OCI-LY3 (cell line): Measurements from ENCODE around the gene GAGE10.

Source experiments
- H2AFZ ChIP-seq: fragments of 200-600, 300-600 bp; shearing (Covaris generic); 2 replicates; pipeline ENCODE4 v1.6.0; 2014; ENCODE audit warnings: antibody characterized with exemption, low read depth, low read length
- H3K27ac ChIP-seq: fragments of 200-600, 300-600 bp; sonication (generic); 2 replicates; pipeline ENCODE4 v1.5.1; 2014; ENCODE audit warnings: mild to moderate bottlenecking, low read length, moderate library complexity, mixed read lengths
- H3K27me3 ChIP-seq: fragments of 200-600, 300-600 bp; sonication (generic); 2 replicates; pipeline ENCODE4 v1.6.1; 2014; ENCODE audit warnings: low read depth, low read length, mixed read lengths
- H3K36me3 ChIP-seq: fragments of 200-600, 300-600 bp; sonication (generic); replicated peaks from 2 replicates; pipeline ENCODE3; 2014; ENCODE audit warnings: low read depth, low read length, mixed read lengths
- H3K4me1 ChIP-seq: fragments of 300-600, 200-600 bp; sonication (generic); 2 replicates; pipeline ENCODE4 v1.6.1; 2014; ENCODE audit warnings: low read length, mixed read lengths
- H3K4me2 ChIP-seq: fragments of 200-600, 300-600 bp; sonication (generic); 2 replicates; pipeline ENCODE4 v1.6.1; 2014; ENCODE audit warnings: low read length, mixed read lengths
- H3K4me3 ChIP-seq: fragments of 300-600, 200-600 bp; sonication (generic); 2 replicates; pipeline ENCODE4 v1.5.1; 2014; ENCODE audit warnings: antibody characterized with exemption, mild to moderate bottlenecking, low read length, moderate library complexity
- H3K79me2 ChIP-seq: fragments of 300-600, 200-600 bp; shearing (Covaris generic); 2 replicates; pipeline ENCODE4 v1.6.1; 2014; ENCODE audit warnings: mild to moderate bottlenecking, low read length, mixed read lengths
- H3K9ac ChIP-seq: fragments of 300-600, 200-600 bp; shearing (Covaris generic); 2 replicates; pipeline ENCODE4 v1.6.0; 2014; ENCODE audit warnings: mild to moderate bottlenecking, low read length, moderate library complexity
- H3K9me3 ChIP-seq: fragments of 200-600, 300-600 bp; shearing (Covaris generic); 2 replicates; pipeline ENCODE4 v1.6.1; 2014; ENCODE audit warnings: low read length, mixed read lengths; ENCODE audit not compliant: insufficient read depth
- H4K20me1 ChIP-seq: fragments of 200-600, 300-600 bp; sonication (generic); 2 replicates; pipeline ENCODE4 v1.6.1; 2016; ENCODE audit warnings: low read length, mixed read lengths; ENCODE audit not compliant: insufficient read depth
- CTCF ChIP-seq: fragments of 200-600, 300-600 bp; sonication (generic); IDR thresholded peaks from 2 replicates; pipeline ENCODE4 v1.5.1; 2014; ENCODE audit warnings: antibody characterized with exemption, low read length, low read depth
- EZH2phosphoT487 ChIP-seq: fragments of 200-600 bp; shearing (Covaris generic); IDR thresholded peaks from 2 replicates; pipeline ENCODE4 v1.6.1; 2018; ENCODE audit warnings: antibody characterized with exemption, mixed run types, low read depth

GAGE10 gene

GRCh38 chrX:49277535-49277830, 26.0 kb upstream of the GAGE10 start:
- H3K27ac ChIP-seq: no peak overlapping the region
- peaks cover 3% of the 10 kb centered on the region for H3K36me3 ChIP-seq
- H3K4me1 ChIP-seq: no peaks in the 10 kb centered on the region
- no peaks in the 10 kb centered on the region for H3K9me3 ChIP-seq
- no peaks in the 10 kb centered on the region for H3K27me3 ChIP-seq
- no peak overlapping the region for H3K4me2 ChIP-seq
- H2AFZ ChIP-seq: no peak overlapping the region
- no peak for TF ChIP-seq EZH2phosphoT487
- no peak for TF ChIP-seq CTCF
- no peak overlapping the region for H3K9ac ChIP-seq
- H4K20me1 ChIP-seq: no peaks in the 10 kb centered on the region
- H3K79me2 ChIP-seq: peaks cover 5% of the 10 kb centered on the region
- no peak overlapping the region for H3K4me3 ChIP-seq

- Histone ChIP-seq H3K4me1 (no peaks in the 10 kb centered on the region), H3K4me3 (no peak overlapping the region), H3K4me2 (no peak overlapping the region), H2AFZ (no peak overlapping the region), H3K9me3 (no peaks in the 10 kb centered on the region), H3K27ac (no peak overlapping the region), H3K36me3 (peaks cover 3% of the 10 kb centered on the region), H3K79me2 (peaks cover 3% of the 10 kb centered on the region; the same call in 1 of the 2 replicates), H4K20me1 (no peaks in the 10 kb centered on the region), H3K9ac (no peak overlapping the region), H3K27me3 (no peaks in the 10 kb centered on the region)
- TF ChIP-seq EZH2phosphoT487 (no peak), CTCF (no peak)
These were observed 25.4 kb upstream of the GAGE10 start for GRCh38 chrX:49278081-49278480.

- no peak overlapping the region for H3K4me2 ChIP-seq
- no peak for TF ChIP-seq EZH2phosphoT487
- no peak for TF ChIP-seq CTCF
These were observed 20.8 kb upstream of the GAGE10 start for GRCh38 chrX:49282647-49283011.

GRCh38 chrX:49284212-49284611, 19.2 kb upstream of the GAGE10 start:
- H3K4me1 ChIP-seq: no peaks in the 10 kb centered on the region
- H3K4me2 ChIP-seq: no peak overlapping the region
- H3K4me3 ChIP-seq: no peak overlapping the region
- no peak overlapping the region for H3K27ac ChIP-seq
- no peak overlapping the region for H2AFZ ChIP-seq
- TF ChIP-seq CTCF (no peak), EZH2phosphoT487 (no peak)
- no peaks in the 10 kb centered on the region for H4K20me1 ChIP-seq
- H3K9me3 ChIP-seq: no peaks in the 10 kb centered on the region
- H3K36me3 ChIP-seq: no peaks in the 10 kb centered on the region
- H3K27me3 ChIP-seq: no peaks in the 10 kb centered on the region
- no peaks in the 10 kb centered on the region for H3K79me2 ChIP-seq
- no peak overlapping the region for H3K9ac ChIP-seq

More at GRCh38 chrX:49282647-49283011, 20.8 kb upstream of the GAGE10 start:
- H3K36me3 ChIP-seq: no peaks in the 10 kb centered on the region
- H4K20me1 ChIP-seq: no peaks in the 10 kb centered on the region
- H2AFZ ChIP-seq: no peak overlapping the region
- no peaks in the 10 kb centered on the region for H3K27me3 ChIP-seq
- H3K4me1 ChIP-seq: no peaks in the 10 kb centered on the region
- no peak overlapping the region for H3K4me3 ChIP-seq
- no peaks in the 10 kb centered on the region for H3K9me3 ChIP-seq
- no peak overlapping the region for H3K27ac ChIP-seq
- H3K79me2 ChIP-seq: no peaks in the 10 kb centered on the region
- H3K9ac ChIP-seq: no peak overlapping the region
